Esophagus muscularis mucosa (tissue), 4 donors: ENCODE results near the gene ACER3. TPM values are rescaled to one million over a fixed set of nuclear protein-coding genes. Genes with fewer than 3 reads are reported as not detected.
"Not testable (repeated sequence)": the region's sequence is repeated elsewhere in the genome, so short reads cannot be mapped to it uniquely, and the experiment has no call there.

ENCODE experiments used
- DNase-seq: peaks from one replicate; pipeline ENCODE4 v3.0.0-alpha.2; 2017; ENCODE audit errors: extremely low spot score
- H3K27ac ChIP-seq, 4 donors: fragments of 200-600 bp; sonication (generic); replicated peaks in 1 of 4; 1 replicate in 3 of 4; 2 replicates in 1 of 4; pipeline ENCODE4 v1.5.1; 2016 to 2019; ENCODE audit warnings: mild to moderate bottlenecking in 1 of 4
- H3K27me3 ChIP-seq, 4 donors: fragments of 200-600 bp; sonication (generic); one replicate each; pipeline versions ENCODE4 v1.5.1 to v1.6.0; 2016 to 2019
- H3K36me3 ChIP-seq, 4 donors: fragments of 200-600 bp; sonication (generic); one replicate each; pipeline ENCODE4 v1.5.1; 2016 to 2019
- H3K4me1 ChIP-seq, 4 donors: fragments of 200-600 bp; sonication (generic); one replicate each; pipeline ENCODE4 v1.5.1; 2016 to 2019
- H3K4me3 ChIP-seq, 4 donors: fragments of 200-600 bp; sonication (generic); 1 replicate in 2 of 4; 2 replicates in 2 of 4; pipeline ENCODE4 v1.5.1; 2016 to 2019; ENCODE audit warnings: mild to moderate bottlenecking in 4 of 4, moderate library complexity in 1 of 4
- H3K9me3 ChIP-seq, 4 donors: fragments of 200-600 bp; sonication (generic); 1 replicate in 3 of 4; 2 replicates in 1 of 4; pipeline ENCODE4 v1.5.1; 2016 to 2019
- CTCF ChIP-seq, 3 experiments: fragments of 200-600 bp in 2 of 3; fragments of 450-650 bp in 1 of 3; sonication (generic) in 2 of 3; IDR thresholded peaks; one replicate each; pipeline ENCODE4 v1.5.1; 2017 to 2019; ENCODE audit warnings: antibody characterized with exemption in 3 of 3, mild to moderate bottlenecking in 2 of 3, moderate library complexity in 1 of 3
- EP300 ChIP-seq: sonication (generic); formaldehyde crosslinking; IDR thresholded peaks from one replicate; pipeline ENCODE4 v1.6.1; 2017; ENCODE audit warnings: antibody characterized with exemption
- POLR2A ChIP-seq: fragments of 450-650 bp; IDR thresholded peaks from one replicate; pipeline ENCODE4 v1.6.1; 2017; ENCODE audit warnings: antibody characterized with exemption, moderate library complexity, mild to moderate bottlenecking, low read depth
- POLR2AphosphoS5 ChIP-seq, 2 donors: sonication (generic); formaldehyde crosslinking; IDR thresholded peaks; one replicate each; pipeline ENCODE4 v1.6.1; 2017; ENCODE audit warnings: antibody characterized with exemption in 2 of 2
- WGBS: methylation state at CpG from one replicate; pipeline ENCODE4 v1.1.5; 2018; 5-methylcytosine and 5-hydroxymethylcytosine counted together
- intact Hi-C: fragments of 100-400 bp; cut with DNase I; formaldehyde crosslinking; loops from one replicate; pipeline ENCODE4 v1.15.1; 2023
- total RNA-seq, 4 donors: library from RNA; depleted of rRNA; stranded (reverse); fragments of >200 nt; gene quantifications; one replicate each; pipeline versions ENCODE4 v1.1.0 to v1.2.1, GENCODE V29; 2016

Gene ACER3
- total RNA-seq, 4 donors from 2014 or later, result 10.5 to 12.8 (median 11.2) TPM

- Histone ChIP-seq H3K4me1 (peaks cover 15 to 30% (median 27%) of the 10 kb centered on the region in 4 donors), H3K9me3 (no peaks in the 10 kb centered on the region), H3K27ac (peak overlapping the region; percentile 89 to 92 (median 90)), H3K36me3 (no peaks in the 10 kb centered on the region), H3K27me3 (no peaks in the 10 kb centered on the region), H3K4me3 (no peak overlapping the region)
- WGBS, result 94% methylated on average over 14 of the region's 14 CpGs
- intact Hi-C loops, result loop anchor here (2.0 kb wide), 1 partner anchor 53 kb away; no protein-coding TSS in a partner anchor
- TF ChIP-seq POLR2A (no peak), CTCF (IDR thresholded peaks at IDR 0.05) (no peak), POLR2AphosphoS5 (IDR thresholded peaks at IDR 0.05) (no peak), EP300 (no peak)
- DNase-seq, result no peak
Measured at GRCh38 chr11:76859708-76860227, 950 bp upstream of the ACER3 start.

GRCh38 chr11:76861490-76861953, 804 bp downstream of the ACER3 start:
- Histone ChIP-seq H3K4me3 (peak overlapping the region; percentile 81 to 86 (median 82)), H3K36me3 (no peaks in the 10 kb centered on the region), H3K27ac (peak overlapping the region; percentile 89 to 92 (median 90)), H3K4me1 (peaks cover 15 to 29% (median 26%) of the 10 kb centered on the region in 4 donors), H3K9me3 (no peaks in the 10 kb centered on the region), H3K27me3 (no peaks in the 10 kb centered on the region)
- intact Hi-C loops, result no loop called here
- TF ChIP-seq EP300 (no peak), POLR2A (no peak), CTCF (IDR thresholded peaks at IDR 0.05) (no peak), POLR2AphosphoS5 (IDR thresholded peaks at IDR 0.05) (no peak)
- DNase-seq, result no peak
- WGBS, result 16% methylated on average over 6 of the region's 6 CpGs

GRCh38 chr11:76862794-76863193, 2.1 kb downstream of the ACER3 start:
- peaks cover 15 to 29% (median 26%) of the 10 kb centered on the region in 4 donors for H3K4me1 ChIP-seq
- H3K27me3 ChIP-seq, DNase-seq, H3K36me3 ChIP-seq, H3K9me3 ChIP-seq, H3K4me3 ChIP-seq, H3K27ac ChIP-seq, intact Hi-C loops: not testable (repeated sequence)
- WGBS, result 88% methylated on average over 2 of the region's 2 CpGs

- no peaks in the 10 kb centered on the region for H3K27me3 ChIP-seq
- H3K4me1 ChIP-seq, result peaks cover 15 to 29% (median 26%) of the 10 kb centered on the region in 4 donors
- no peak overlapping the region for H3K27ac ChIP-seq
- H3K36me3 ChIP-seq, result peaks cover 0 to 4% (median under 1%) of the 10 kb centered on the region in 4 donors
- 83% methylated on average over 3 of the region's 3 CpGs for WGBS
- intact Hi-C loops, result no loop called here
- no peak for DNase-seq
- no peak for TF ChIP-seq POLR2AphosphoS5 (IDR thresholded peaks at IDR 0.05)
- no peak for TF ChIP-seq CTCF (IDR thresholded peaks at IDR 0.05)
- no peak for TF ChIP-seq EP300
- no peak for TF ChIP-seq POLR2A
- H3K4me3 ChIP-seq, result no peak overlapping the region
- H3K9me3 ChIP-seq, result no peaks in the 10 kb centered on the region
Measured at GRCh38 chr11:76863196-76863777, 2.6 kb downstream of the ACER3 start.

GRCh38 chr11:76872959-76873827, 12.5 kb downstream of the ACER3 start:
- TF ChIP-seq CTCF (IDR thresholded peaks at IDR 0.05), result no peak
- peaks cover 0 to 16% (median 7%) of the 10 kb centered on the region in 4 donors for H3K36me3 ChIP-seq
- H3K4me3 ChIP-seq, result no peak overlapping the region
- no peak overlapping the region for H3K27ac ChIP-seq
- H3K4me1 ChIP-seq, result no peaks in the 10 kb centered on the region
- 99% methylated on average over 6 of the region's 6 CpGs for WGBS
- no peaks in the 10 kb centered on the region for H3K27me3 ChIP-seq
- no peaks in the 10 kb centered on the region for H3K9me3 ChIP-seq
- intact Hi-C loops, result no loop called here
- no peak for DNase-seq
